ENCODE results near the gene NEDD8. TPM values are rescaled to one million over a fixed set of nuclear protein-coding genes. Genes with fewer than 3 reads are reported as not detected.
A peak's percentile ranks its signal among the peaks of the same experiment; 100 is the strongest.

The NEDD8 gene
- total and polyA plus RNA-seq, 8 donors, result 85.4 to 244 (median 166) TPM; not detected in 1

DNA sequence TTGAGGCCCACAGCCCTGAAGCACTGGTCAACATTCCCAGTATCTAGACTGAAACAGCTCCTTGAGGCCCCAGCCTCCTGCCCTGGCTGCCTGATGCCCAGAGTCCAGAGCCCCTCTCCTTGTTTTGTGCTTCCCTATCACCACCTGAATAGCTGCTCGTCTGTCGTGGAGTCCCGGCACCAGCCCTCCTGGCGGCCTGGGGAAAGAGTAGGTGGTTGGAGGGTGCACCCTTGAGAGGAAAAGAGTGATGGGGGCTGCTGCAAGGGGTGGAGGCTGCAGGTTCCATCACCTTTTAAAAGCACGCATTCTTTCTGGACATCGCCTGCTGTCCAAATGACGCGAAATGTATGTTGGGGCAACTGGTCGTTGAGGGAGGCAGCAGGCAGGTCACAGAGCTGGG is 36.1 kb upstream of the NEDD8 start:
- no peak overlapping the region for H3K4me3 ChIP-seq
- H3K9me3 ChIP-seq, result no peaks in the 10 kb centered on the region
- peaks cover 3 to 26% (median 15%) of the 10 kb centered on the region in 4 donors for H3K4me1 ChIP-seq
- H3K36me3 ChIP-seq, result peaks cover 30 to 65% (median 56%) of the 10 kb centered on the region in 4 donors
- TF ChIP-seq, protein P1, sequence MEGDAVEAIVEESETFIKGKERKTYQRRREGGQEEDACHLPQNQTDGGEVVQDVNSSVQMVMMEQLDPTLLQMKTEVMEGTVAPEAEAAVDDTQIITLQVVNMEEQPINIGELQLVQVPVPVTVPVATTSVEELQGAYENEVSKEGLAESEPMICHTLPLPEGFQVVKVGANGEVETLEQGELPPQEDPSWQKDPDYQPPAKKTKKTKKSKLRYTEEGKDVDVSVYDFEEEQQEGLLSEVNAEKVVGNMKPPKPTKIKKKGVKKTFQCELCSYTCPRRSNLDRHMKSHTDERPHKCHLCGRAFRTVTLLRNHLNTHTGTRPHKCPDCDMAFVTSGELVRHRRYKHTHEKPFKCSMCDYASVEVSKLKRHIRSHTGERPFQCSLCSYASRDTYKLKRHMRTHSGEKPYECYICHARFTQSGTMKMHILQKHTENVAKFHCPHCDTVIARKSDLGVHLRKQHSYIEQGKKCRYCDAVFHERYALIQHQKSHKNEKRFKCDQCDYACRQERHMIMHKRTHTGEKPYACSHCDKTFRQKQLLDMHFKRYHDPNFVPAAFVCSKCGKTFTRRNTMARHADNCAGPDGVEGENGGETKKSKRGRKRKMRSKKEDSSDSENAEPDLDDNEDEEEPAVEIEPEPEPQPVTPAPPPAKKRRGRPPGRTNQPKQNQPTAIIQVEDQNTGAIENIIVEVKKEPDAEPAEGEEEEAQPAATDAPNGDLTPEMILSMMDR (IDR thresholded peaks at IDR 0.05), result no peak
- 89 to 96% (median 94%) methylated on average over 9 of the region's 9 CpGs for WGBS, 5 donors
- H3K27ac ChIP-seq, result no peak overlapping the region
- DNase-seq, result no peak
- no peaks in the 10 kb centered on the region for H3K27me3 ChIP-seq
- intact Hi-C loops (cut with DNase I; ENCODE audit: low total_unique reads), result no loop called here

DNA sequence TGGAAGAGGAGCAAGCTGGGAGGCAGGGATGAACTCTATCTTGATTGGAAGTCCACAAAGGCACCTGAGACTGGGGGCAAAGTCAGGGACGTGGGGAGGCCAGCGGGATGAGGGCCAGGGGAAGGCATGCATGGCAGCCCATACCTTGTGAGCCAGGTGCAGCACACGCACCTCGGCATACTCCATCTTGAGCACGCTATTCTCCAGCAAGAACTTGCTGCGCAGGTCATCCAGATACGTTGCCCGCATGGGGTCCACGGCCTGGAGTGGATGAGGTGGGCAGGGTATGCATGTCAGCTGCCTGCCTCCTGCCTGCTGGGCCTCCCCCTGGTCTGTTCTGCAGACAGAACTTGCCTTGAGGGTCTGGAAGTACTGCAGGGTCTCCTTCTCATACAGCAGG is 35.3 kb upstream of the NEDD8 start:
- Histone ChIP-seq H3K9me3 (no peaks in the 10 kb centered on the region), H3K36me3 (peaks cover 30 to 65% (median 56%) of the 10 kb centered on the region in 4 donors), H3K27me3 (no peaks in the 10 kb centered on the region), H3K4me3 (no peak overlapping the region), H3K4me1 (peaks cover 0 to 19% (median 12%) of the 10 kb centered on the region in 4 donors), H3K27ac (no peak overlapping the region)
- intact Hi-C loops (cut with DNase I; ENCODE audit: low total_unique reads), result no loop called here
- no peak for DNase-seq
- 87 to 94% (median 93%) methylated on average over 4 to 9 of the region's 9 CpGs for WGBS, 5 donors
- TF ChIP-seq, protein P1 (IDR thresholded peaks at IDR 0.05), result no peak
- TF ChIP-seq POLR2A (IDR thresholded peaks at IDR 0.05) (no peak), POLR2AphosphoS5 (IDR thresholded peaks at IDR 0.05) (no peak), EP300 (IDR thresholded peaks at IDR 0.05) (no peak)

DNA sequence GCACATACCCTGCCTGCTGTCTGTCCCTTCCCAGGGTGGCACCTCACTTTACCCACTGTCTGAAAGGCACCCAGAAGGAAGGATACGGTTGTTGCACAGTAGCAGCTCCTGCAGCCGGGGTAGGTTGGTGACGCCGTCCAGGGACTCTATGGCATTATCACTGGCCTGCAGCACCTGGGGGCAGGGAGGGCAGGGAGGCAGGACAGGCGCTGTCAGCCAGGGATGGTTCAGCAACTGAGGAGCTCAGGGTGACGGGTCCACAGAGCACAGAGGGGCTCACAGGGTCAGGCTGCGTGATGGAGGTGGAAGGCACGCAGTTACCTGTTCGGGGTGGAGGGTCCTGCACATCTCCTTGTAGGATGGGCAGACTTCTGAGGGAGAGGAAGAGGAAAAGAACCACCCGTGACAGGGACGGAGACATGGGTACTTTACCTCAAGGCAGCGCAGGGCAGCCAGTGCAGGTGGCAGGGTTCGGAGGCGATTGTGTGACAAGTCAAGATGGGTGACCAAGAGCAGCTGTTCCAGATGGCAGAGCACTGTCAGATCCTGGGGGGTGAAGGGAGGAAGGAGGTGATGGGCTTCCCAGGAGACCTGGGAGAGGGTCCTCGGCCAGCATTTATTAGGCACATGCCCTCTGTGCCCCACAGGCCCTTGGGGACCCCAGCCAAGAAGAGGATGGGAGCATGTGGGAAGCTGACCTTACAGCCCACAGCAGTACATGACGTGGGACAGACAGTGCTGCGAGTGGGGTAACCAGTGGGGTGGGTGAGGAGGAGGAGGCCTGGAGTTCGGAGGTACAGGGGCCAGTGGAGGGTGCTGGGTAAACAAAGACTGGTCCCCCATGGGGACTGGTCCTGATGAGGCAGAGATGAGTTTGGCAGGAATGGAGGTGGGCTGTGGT is 34.4 kb upstream of the NEDD8 start:
- TF ChIP-seq POLR2A (IDR thresholded peaks at IDR 0.05), result no peak
- H3K4me1 ChIP-seq, result peaks cover 0 to 10% (median 7%) of the 10 kb centered on the region in 4 donors
- no peaks in the 10 kb centered on the region for H3K9me3 ChIP-seq
- no peaks in the 10 kb centered on the region for H3K27me3 ChIP-seq
- peaks cover 30 to 65% (median 56%) of the 10 kb centered on the region in 4 donors for H3K36me3 ChIP-seq
- DNase-seq, result no peak
- no peak overlapping the region for H3K4me3 ChIP-seq
- H3K27ac ChIP-seq, result no peak overlapping the region
- WGBS, 5 donors, result 86 to 92% (median 90%) methylated on average over 18 of the region's 18 CpGs
- intact Hi-C loops (cut with DNase I; ENCODE audit: low total_unique reads), result no loop called here

GRCh38 chr14:24264298-24264697 is 32.1 kb upstream of the NEDD8 start:
- no peaks in the 10 kb centered on the region for H3K27me3 ChIP-seq
- intact Hi-C loops (cut with DNase I; ENCODE audit: low total_unique reads), result no loop called here
- WGBS, 5 donors, result 69 to 79% (median 77%) methylated on average over 6 of the region's 6 CpGs
- H3K9me3 ChIP-seq, result no peaks in the 10 kb centered on the region
- peaks cover 0 to 5% (median 2%) of the 10 kb centered on the region in 4 donors for H3K4me1 ChIP-seq
- TF ChIP-seq EP300 (IDR thresholded peaks at IDR 0.05), result no peak
- H3K27ac ChIP-seq, result no peak overlapping the region
- peak in 1 of 2 donors; percentile 59 for DNase-seq
- peaks cover 30 to 70% (median 48%) of the 10 kb centered on the region in 4 donors for H3K36me3 ChIP-seq
- no peak overlapping the region for H3K4me3 ChIP-seq

- H3K9me3 ChIP-seq, result no peaks in the 10 kb centered on the region
- no peak overlapping the region for H3K27ac ChIP-seq
- no peak overlapping the region for H3K4me3 ChIP-seq
- peaks cover 28 to 66% (median 44%) of the 10 kb centered on the region in 4 donors for H3K36me3 ChIP-seq
- no peak for TF ChIP-seq POLR2A (IDR thresholded peaks at IDR 0.05)
- TF ChIP-seq, protein P1 (IDR thresholded peaks at IDR 0.05), result no peak
- TF ChIP-seq POLR2AphosphoS5 (IDR thresholded peaks at IDR 0.05), result no peak
- TF ChIP-seq EP300 (IDR thresholded peaks at IDR 0.05), result no peak
- peaks cover 0 to 9% (median 6%) of the 10 kb centered on the region in 4 donors for H3K4me1 ChIP-seq
- no peak for DNase-seq
- H3K27me3 ChIP-seq, result no peaks in the 10 kb centered on the region
- WGBS, 5 donors, result 63 to 83% (median 71%) methylated on average over 6 of the region's 6 CpGs
- intact Hi-C loops (cut with DNase I; ENCODE audit: low total_unique reads), result no loop called here
Measured at GRCh38 chr14:24263848-24264247, 31.7 kb upstream of the NEDD8 start.
